ACC112 (cell line): Measurements from ENCODE around the gene PCDHA3.
"Not testable (repeated sequence)": the region's sequence is repeated elsewhere in the genome, so short reads cannot be mapped to it uniquely, and the experiment has no call there.

Experiments used
- H2AFZ ChIP-seq: fragments of 200-600 bp; sonication (generic); one replicate; pipeline ENCODE4 v1.6.0; 2017; ENCODE audit warnings: antibody characterized with exemption, low read length; ENCODE audit not compliant: unreplicated experiment
- H3K27ac ChIP-seq: fragments of 200-600 bp; sonication (generic); 2 replicates; pipeline ENCODE4 v1.5.1; 2014; ENCODE audit warnings: low read depth, mild to moderate bottlenecking, antibody characterized with exemption, low read length, moderate library complexity
- H3K27me3 ChIP-seq: fragments of 200-600 bp; sonication (generic); 2 replicates; pipeline ENCODE4 v1.6.1; 2014; ENCODE audit warnings: mild to moderate bottlenecking, antibody characterized with exemption, low read length, moderate library complexity, mixed read lengths; ENCODE audit not compliant: insufficient read depth
- H3K36me3 ChIP-seq: fragments of 200-600 bp; sonication (generic); 2 replicates; pipeline ENCODE4 v1.6.1; 2016; ENCODE audit warnings: mild to moderate bottlenecking, antibody characterized with exemption, low read length, moderate library complexity, mixed read lengths; ENCODE audit not compliant: insufficient read depth
- H3K4me1 ChIP-seq: fragments of 200-600 bp; sonication (generic); one replicate; pipeline ENCODE4 v1.6.1; 2016; ENCODE audit warnings: low read length, mixed read lengths; ENCODE audit not compliant: insufficient read depth, unreplicated experiment, control insufficient read depth
- H3K4me3 ChIP-seq: fragments of 200-600 bp; sonication (generic); 2 replicates; pipeline ENCODE4 v1.5.1; 2014; ENCODE audit warnings: mild to moderate bottlenecking, low read depth, low read length
- H3K79me2 ChIP-seq: fragments of 200-600 bp; sonication (generic); one replicate; pipeline ENCODE4 v1.6.0; 2016; ENCODE audit warnings: low read length; ENCODE audit not compliant: control insufficient read depth, unreplicated experiment, insufficient read depth

Gene PCDHA3

GRCh38 chr5:140821375-140822280, 20.8 kb downstream of the PCDHA3 start, which contains the start of gene PCDHA5:
TSS of gene PCDHA5 (plus strand) at chr5:140821613.
- H2AFZ ChIP-seq = no peak within 1 kb of the TSS
- H3K79me2 ChIP-seq = no peaks in the 10 kb centered on the region
- H3K36me3 ChIP-seq = no peaks in the 10 kb centered on the region
- H3K27ac ChIP-seq = no peak within 1 kb of the TSS
- H3K4me3 ChIP-seq = no peak within 1 kb of the TSS
- no peaks in the 10 kb centered on the region for H3K4me1 ChIP-seq
- no peaks in the 10 kb centered on the region; the same call in 1 of the 2 replicates for H3K27me3 ChIP-seq

- Histone ChIP-seq H3K27ac (no peak overlapping the region), H3K36me3 (no peaks in the 10 kb centered on the region), H3K79me2 (no peaks in the 10 kb centered on the region), H3K4me3 (no peak overlapping the region), H3K4me1 (no peaks in the 10 kb centered on the region), H3K27me3 (no peaks in the 10 kb centered on the region; the same call in 1 of the 2 replicates), H2AFZ (no peak overlapping the region)
Observed at GRCh38 chr5:140822281-140822629, 21.4 kb downstream of the PCDHA3 start.

GRCh38 chr5:140822969-140823368, 22.1 kb downstream of the PCDHA3 start:
- H3K79me2 ChIP-seq, H3K27me3 ChIP-seq, H3K27ac ChIP-seq: not testable (repeated sequence)

GRCh38 chr5:140823475-140823874, 22.6 kb downstream of the PCDHA3 start:
- no peak overlapping the region for H2AFZ ChIP-seq
- H3K4me1 ChIP-seq = no peaks in the 10 kb centered on the region
- no peaks in the 10 kb centered on the region for H3K79me2 ChIP-seq
- H3K27me3 ChIP-seq = no peaks in the 10 kb centered on the region; the same call in 1 of the 2 replicates
- H3K36me3 ChIP-seq = no peaks in the 10 kb centered on the region
- H3K27ac ChIP-seq = no peak overlapping the region
- no peak overlapping the region for H3K4me3 ChIP-seq

More at GRCh38 chr5:140822969-140823368, 22.1 kb downstream of the PCDHA3 start:
- H2AFZ ChIP-seq, H3K36me3 ChIP-seq, H3K4me3 ChIP-seq, H3K4me1 ChIP-seq: not testable (repeated sequence)

- no peaks in the 10 kb centered on the region for H3K79me2 ChIP-seq
- H3K36me3 ChIP-seq = no peaks in the 10 kb centered on the region
- H3K4me1 ChIP-seq = no peaks in the 10 kb centered on the region
- no peak within 1 kb of the TSS for H3K4me3 ChIP-seq
- H3K27me3 ChIP-seq = no peaks in the 10 kb centered on the region; the same call in 1 of the 2 replicates
- no peak within 1 kb of the TSS for H2AFZ ChIP-seq
- H3K27ac ChIP-seq = no peak within 1 kb of the TSS
Observed at GRCh38 chr5:140827704-140828361, 27.0 kb downstream of the PCDHA3 start, which contains the start of gene PCDHA6. TSS of gene PCDHA6 (plus strand) at chr5:140827960. CDS start at chr5:140828092, 132 bp downstream.

GRCh38 chr5:140828362-140828737, 27.5 kb downstream of the PCDHA3 start:
- H3K4me3 ChIP-seq = no peak overlapping the region
- no peaks in the 10 kb centered on the region for H3K36me3 ChIP-seq
- H3K27ac ChIP-seq = no peak overlapping the region
- H3K79me2 ChIP-seq = no peaks in the 10 kb centered on the region
- no peaks in the 10 kb centered on the region; the same call in 1 of the 2 replicates for H3K27me3 ChIP-seq
- no peak overlapping the region for H2AFZ ChIP-seq
- H3K4me1 ChIP-seq = no peaks in the 10 kb centered on the region

GRCh38 chr5:140829511-140830501, 28.9 kb downstream of the PCDHA3 start:
- not testable (repeated sequence) for H3K36me3 ChIP-seq, H3K4me3 ChIP-seq, H3K27me3 ChIP-seq, H3K27ac ChIP-seq, H2AFZ ChIP-seq, H3K79me2 ChIP-seq, H3K4me1 ChIP-seq

- Histone ChIP-seq H3K27me3 (no peaks in the 10 kb centered on the region), H3K27ac (no peak within 1 kb of the TSS), H3K79me2 (no peaks in the 10 kb centered on the region), H3K36me3 (no peaks in the 10 kb centered on the region), H3K4me1 (no peaks in the 10 kb centered on the region), H2AFZ (no peak within 1 kb of the TSS), H3K4me3 (no peak within 1 kb of the TSS; the same call in 1 of the 2 replicates)
Observed at GRCh38 chr5:140833993-140834392, 33.1 kb downstream of the PCDHA3 start, which contains the start of gene PCDHA7. TSS of gene PCDHA7 (plus strand) at chr5:140834269. CDS start at chr5:140834384, 115 bp downstream.

GRCh38 chr5:140834439-140835008, 33.7 kb downstream of the PCDHA3 start:
- not testable (repeated sequence) for H3K79me2 ChIP-seq, H3K27me3 ChIP-seq, H3K4me1 ChIP-seq, H3K36me3 ChIP-seq, H2AFZ ChIP-seq, H3K27ac ChIP-seq, H3K4me3 ChIP-seq
